ENCODE data around the gene CDH8. TPM values are rescaled to one million over a fixed set of nuclear protein-coding genes. Genes with fewer than 3 reads are reported as not detected.

CDH8 gene
- total and polyA plus RNA-seq, 2 of the 4 experiments (the other 2 are of a cell fraction): not detected

DNA sequence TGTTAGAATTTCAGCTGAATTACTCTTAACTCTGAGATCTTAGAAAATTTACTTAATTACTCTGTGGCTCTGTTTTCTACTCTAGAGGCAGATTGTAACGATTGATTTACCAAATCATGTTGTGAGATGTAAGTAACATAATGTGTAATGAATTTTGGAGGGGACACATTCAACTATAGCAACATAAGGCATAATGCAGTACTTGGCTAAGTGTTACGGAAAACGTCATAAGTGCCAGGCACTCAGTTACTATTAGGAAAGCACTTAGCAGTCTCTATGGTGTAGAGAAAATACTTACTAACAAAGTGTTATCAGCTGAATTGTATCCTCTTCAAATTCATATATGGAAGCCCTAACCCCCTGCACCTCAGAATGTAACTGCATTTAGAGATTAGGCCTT, 40.6 kb upstream of the CDH8 start:
- no peaks in the 10 kb centered on the region for H4K20me1 ChIP-seq (ENCODE audit: insufficient read depth, low read length)
- no peak overlapping the region for H2AK9ac ChIP-seq (replicated peaks; ENCODE audit: low read depth, low read length, poor library complexity)
- H3K9ac ChIP-seq (ENCODE audit: low read depth, low read length): no peak overlapping the region
- H4K91ac ChIP-seq (ENCODE audit: insufficient read depth, low read depth, low read length): no peak overlapping the region
- H4K8ac ChIP-seq (ENCODE audit: low read depth in 2 of 2, low read length in 2 of 2): no peak overlapping the region
- dilution Hi-C loops (cut with HindIII; ENCODE audit: low sequenced_read_pairs, unreplicated experiment): no loop called here
- no peak overlapping the region for H2BK15ac ChIP-seq (ENCODE audit: low read depth, low read length)
- ATAC-seq (ENCODE audit: low read depth) (no peak), DNase-seq (no peak)
- no peak overlapping the region for H2AFZ ChIP-seq (replicated peaks; ENCODE audit: low read length, poor library complexity)
- BruUV-seq (replicated peaks): no TSS peak
- peaks cover 7% of the 10 kb centered on the region for H3K9me3 ChIP-seq (ENCODE audit: control insufficient read depth, insufficient read depth, low read length)
- no peak overlapping the region for H2BK20ac ChIP-seq (ENCODE audit: low read depth, low read length)
- H3K18ac ChIP-seq (ENCODE audit: low read depth, low read length): no peak overlapping the region
- H3K56ac ChIP-seq (ENCODE audit: extremely low read depth, insufficient read depth, low read length): no peak overlapping the region
- CTCF ChIA-PET: no interaction called here
- H3K4ac ChIP-seq (ENCODE audit: low read depth, low read length): no peak overlapping the region
- no peak overlapping the region for H2BK120ac ChIP-seq (ENCODE audit: low read depth, low read length)
- no peak overlapping the region for H4K5ac ChIP-seq (ENCODE audit: low read depth, low read length)
- H3K23ac ChIP-seq (ENCODE audit: low read depth, low read length): no peak overlapping the region
- no peak overlapping the region for H2BK5ac ChIP-seq (ENCODE audit: low read depth, low read length, poor library complexity, severe bottlenecking)
- H3K27ac ChIP-seq (ENCODE audit: insufficient read depth, low read length): no peak overlapping the region
- no peak overlapping the region for H2AK5ac ChIP-seq (ENCODE audit: low read depth, low read length)
- H3K27me3 ChIP-seq (ENCODE audit: control insufficient read depth, insufficient read depth, low read length): no peaks in the 10 kb centered on the region
- no peak overlapping the region for H3K4me2 ChIP-seq (ENCODE audit: low read depth, low read length)
- in situ Hi-C loops (cut with MboI; ENCODE audit: low sequenced_read_pairs): no loop called here
- TF ChIP-seq NFE2L2 (IDR thresholded peaks at IDR 0.05; ENCODE audit: low read depth, low read length): no peak
- TF ChIP-seq FOS (IDR thresholded peaks at IDR 0.05; ENCODE audit: low read depth, low read length): no peak
- TF ChIP-seq SMC3 (IDR thresholded peaks at IDR 0.05; ENCODE audit: low read depth, low read length): no peak
- TF ChIP-seq ELK1 (IDR thresholded peaks at IDR 0.05; ENCODE audit: borderline replicate concordance, low read depth, low read length): no peak
- no peak for TF ChIP-seq RAD21 (IDR thresholded peaks at IDR 0.05; ENCODE audit: low read length)
- TF ChIP-seq, protein P1, sequence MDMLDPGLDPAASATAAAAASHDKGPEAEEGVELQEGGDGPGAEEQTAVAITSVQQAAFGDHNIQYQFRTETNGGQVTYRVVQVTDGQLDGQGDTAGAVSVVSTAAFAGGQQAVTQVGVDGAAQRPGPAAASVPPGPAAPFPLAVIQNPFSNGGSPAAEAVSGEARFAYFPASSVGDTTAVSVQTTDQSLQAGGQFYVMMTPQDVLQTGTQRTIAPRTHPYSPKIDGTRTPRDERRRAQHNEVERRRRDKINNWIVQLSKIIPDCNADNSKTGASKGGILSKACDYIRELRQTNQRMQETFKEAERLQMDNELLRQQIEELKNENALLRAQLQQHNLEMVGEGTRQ (IDR thresholded peaks at IDR 0.05; ENCODE audit: low read depth, low read length): no peak
- H3K79me1 ChIP-seq (ENCODE audit: low read depth in 1 of 2, low read length in 2 of 2): no peaks in the 10 kb centered on the region
- no CpG with 5 or more reads among the region's 3 CpGs for whole genome bisulfite sequencing, 2 experiments (ENCODE audit: extremely low coverage in 2 of 2, insufficient read length in 1 of 2)
- H3K4me1 ChIP-seq (ENCODE audit: control insufficient read depth, insufficient read depth, low read length): no peaks in the 10 kb centered on the region
- POLR2A ChIA-PET (ENCODE audit: unreplicated experiment): no interaction called here
- H3K14ac ChIP-seq (replicated peaks; ENCODE audit: low read depth, low read length): no peak overlapping the region
- no peak overlapping the region for H3K4me3 ChIP-seq (ENCODE audit: insufficient read depth, low read depth, low read length)
- intact Hi-C loops (cut with micrococcal nuclease): no loop called here
- no peaks in the 10 kb centered on the region for H3K9me1 ChIP-seq (ENCODE audit: insufficient read depth, low read length)
- no peaks in the 10 kb centered on the region for H3K36me3 ChIP-seq (ENCODE audit: control insufficient read depth, insufficient read depth, low read length)
